BLaER1 treated with 17β-estradiol and CSF1 and Interleukin-3, amounts not matched to agents 10 nM and 100 nM (cell line): ENCODE results near the gene IFNB1.

Source experiments
- H3K27ac ChIP-seq, 11 experiments: shearing (Covaris generic); formaldehyde crosslinking; 2 replicates each; pipeline ENCODE4 v1.8.1; 2022
- H3K27me3 ChIP-seq, 11 experiments: shearing (Covaris generic); formaldehyde crosslinking; 2 replicates each; pipeline ENCODE4 v1.8.1; 2022
- H3K36me3 ChIP-seq, 11 experiments: shearing (Covaris generic); formaldehyde crosslinking; 2 replicates each; pipeline ENCODE4 v1.8.1; 2022
- H3K4me1 ChIP-seq, 10 experiments: shearing (Covaris generic); formaldehyde crosslinking; 2 replicates each; pipeline ENCODE4 v1.8.1; 2022
- H3K4me2 ChIP-seq, 11 experiments: shearing (Covaris generic); formaldehyde crosslinking; 2 replicates each; pipeline ENCODE4 v1.8.1; 2022
- H3K4me3 ChIP-seq, 10 experiments: shearing (Covaris generic); formaldehyde crosslinking; 2 replicates each; pipeline ENCODE4 v1.8.1; 2022
- H3K9ac ChIP-seq, 11 experiments: shearing (Covaris generic); formaldehyde crosslinking; 2 replicates each; pipeline ENCODE4 v1.8.1; 2022
- H3K9me3 ChIP-seq, 11 experiments: shearing (Covaris generic); formaldehyde crosslinking; replicated peaks in 1 of 11; 2 replicates each; pipeline ENCODE4 v1.8.1; 2022
- H4K20me1 ChIP-seq, 11 experiments: shearing (Covaris generic); formaldehyde crosslinking; 2 replicates each; pipeline ENCODE4 v1.8.1; 2022
- Cebpa-rat ChIP-seq, 11 experiments: shearing (Covaris generic); IDR thresholded peaks; 2 replicates each; pipeline ENCODE4 v1.8.1; 2022

Gene IFNB1

DNA sequence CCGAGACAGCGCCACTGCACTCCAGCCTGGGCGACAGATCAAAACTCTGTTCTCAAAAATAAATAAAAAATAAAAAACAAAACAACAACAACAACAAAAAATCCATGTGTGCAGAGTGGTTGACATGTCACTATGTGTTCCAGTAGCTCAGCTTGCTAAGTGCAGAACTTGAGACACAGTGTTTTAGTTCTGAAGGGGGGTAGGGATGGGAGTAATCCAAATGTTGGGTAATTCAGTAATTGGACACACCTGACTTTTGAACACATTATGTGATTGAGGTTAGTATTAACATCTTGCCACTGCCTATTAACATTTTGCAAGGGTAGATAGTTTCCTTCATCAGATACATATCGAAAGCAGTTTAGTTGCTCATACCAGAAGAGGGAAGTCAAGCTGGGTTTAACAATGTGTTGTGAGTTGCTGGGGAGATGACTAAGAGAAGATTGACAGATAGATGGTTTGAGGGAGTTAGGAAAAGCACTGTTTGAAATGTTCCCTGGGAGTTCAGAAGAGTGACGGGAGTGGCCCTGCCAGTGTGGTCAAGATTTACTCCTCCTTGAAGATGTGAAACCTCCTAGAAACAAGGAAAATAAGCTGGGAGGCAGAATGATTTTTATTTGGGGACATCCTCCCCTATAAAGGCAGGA lies 47.2 kb downstream of the IFNB1 start:
- Histone ChIP-seq H3K27me3 (peaks cover 0 to 9% (median 0%) of the 10 kb centered on the region in 11 experiments; a peak in 3 of 22 replicates), H3K9me3 (peaks cover 0 to 12% (median 0%) of the 10 kb centered on the region in 11 experiments; a peak in 4 of 22 replicates), H3K4me3 (peak overlapping the region; percentile 52 to 76 (median 64); a peak in 17 of 20 replicates), H3K27ac (peak overlapping the region in 8 of 11 experiments; percentile 57 to 86 (median 68); a peak in 15 of 22 replicates), H4K20me1 (no peaks in the 10 kb centered on the region), H3K4me2 (peak overlapping the region; percentile 64 to 93 (median 85)), H3K9ac (peak overlapping the region in 8 of 11 experiments; percentile 66 to 84 (median 72); a peak in 16 of 22 replicates), H3K4me1 (peaks cover 15 to 65% (median 20%) of the 10 kb centered on the region in 10 experiments; a peak in 19 of 20 replicates), H3K36me3 (peaks cover 0 to 11% (median 5%) of the 10 kb centered on the region in 11 experiments; a peak in 9 of 22 replicates)
- no peak for TF ChIP-seq Cebpa-rat (IDR thresholded peaks at IDR 0.05)

DNA sequence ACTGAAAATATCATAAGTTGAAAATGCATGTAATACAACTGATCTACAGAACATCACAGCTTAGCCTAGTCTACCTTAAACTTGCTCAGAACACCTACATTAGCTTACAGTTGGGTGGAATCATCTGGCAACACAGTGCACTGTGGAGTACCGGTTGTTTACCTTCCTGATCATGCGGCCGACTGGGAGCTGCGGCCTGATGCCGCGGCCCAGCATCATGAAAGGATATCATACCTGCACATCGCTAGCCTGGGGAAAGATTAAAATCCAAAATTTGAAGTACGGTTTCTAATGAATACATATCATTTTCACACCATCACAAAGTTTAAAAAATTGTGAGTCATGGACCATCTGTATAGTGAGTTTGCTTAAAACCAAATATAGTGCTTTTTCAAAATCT lies 48.1 kb downstream of the IFNB1 start:
- TF ChIP-seq Cebpa-rat (IDR thresholded peaks at IDR 0.05): no peak
- no peak overlapping the region for H3K4me3 ChIP-seq
- H3K9me3 ChIP-seq: peaks cover 0 to 12% (median 0%) of the 10 kb centered on the region in 11 experiments; a peak in 4 of 22 replicates
- H3K4me1 ChIP-seq: peaks cover 16 to 68% (median 22%) of the 10 kb centered on the region in 10 experiments; a peak in 19 of 20 replicates
- H3K4me2 ChIP-seq: peak overlapping the region in 4 of 11 experiments; percentile 30 to 92 (median 86); a peak in 6 of 22 replicates
- H3K27ac ChIP-seq: peak overlapping the region in 1 of 11 experiments; percentile 86; a peak in 1 of 22 replicates
- H4K20me1 ChIP-seq: no peaks in the 10 kb centered on the region
- H3K36me3 ChIP-seq: peaks cover 0 to 12% (median 5%) of the 10 kb centered on the region in 11 experiments; a peak in 9 of 22 replicates
- peaks cover 0 to 9% (median 0%) of the 10 kb centered on the region in 11 experiments; a peak in 3 of 22 replicates for H3K27me3 ChIP-seq
- no peak overlapping the region for H3K9ac ChIP-seq

DNA sequence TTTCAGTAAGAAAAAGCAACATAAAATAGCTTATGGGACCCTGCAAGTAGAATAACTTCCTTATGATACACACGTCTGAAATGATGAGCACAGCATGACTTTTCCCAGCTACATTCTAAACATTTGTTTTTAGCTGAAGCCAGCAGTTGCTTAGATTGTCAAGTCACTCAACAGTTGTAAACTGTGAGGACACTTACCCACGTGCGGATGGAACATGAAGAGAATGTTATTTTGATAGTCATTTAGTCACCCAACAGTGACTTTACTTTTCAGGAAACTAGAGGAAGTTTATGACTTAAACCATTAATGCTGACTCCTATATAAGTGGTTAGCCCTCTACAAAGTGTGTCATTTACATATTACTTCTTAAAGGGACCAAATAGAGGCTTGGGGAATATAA lies 49.3 kb downstream of the IFNB1 start:
- Histone ChIP-seq H3K4me3 (no peak overlapping the region), H3K27me3 (peaks cover 0 to 9% (median 0%) of the 10 kb centered on the region in 11 experiments; a peak in 3 of 22 replicates), H4K20me1 (no peaks in the 10 kb centered on the region), H3K36me3 (peaks cover 0 to 12% (median 5%) of the 10 kb centered on the region in 11 experiments; a peak in 9 of 22 replicates), H3K9me3 (peaks cover 0 to 14% (median 3%) of the 10 kb centered on the region in 11 experiments; a peak in 12 of 22 replicates), H3K9ac (peak overlapping the region in 1 of 11 experiments; percentile 50; a peak in 2 of 22 replicates), H3K27ac (peak overlapping the region in 3 of 11 experiments; percentile 62 to 86 (median 69); a peak in 8 of 22 replicates), H3K4me2 (peak overlapping the region in 4 of 11 experiments; percentile 70 to 92 (median 86); a peak in 7 of 22 replicates), H3K4me1 (peaks cover 27 to 80% (median 34%) of the 10 kb centered on the region in 10 experiments)
- no peak for TF ChIP-seq Cebpa-rat (IDR thresholded peaks at IDR 0.05)

DNA sequence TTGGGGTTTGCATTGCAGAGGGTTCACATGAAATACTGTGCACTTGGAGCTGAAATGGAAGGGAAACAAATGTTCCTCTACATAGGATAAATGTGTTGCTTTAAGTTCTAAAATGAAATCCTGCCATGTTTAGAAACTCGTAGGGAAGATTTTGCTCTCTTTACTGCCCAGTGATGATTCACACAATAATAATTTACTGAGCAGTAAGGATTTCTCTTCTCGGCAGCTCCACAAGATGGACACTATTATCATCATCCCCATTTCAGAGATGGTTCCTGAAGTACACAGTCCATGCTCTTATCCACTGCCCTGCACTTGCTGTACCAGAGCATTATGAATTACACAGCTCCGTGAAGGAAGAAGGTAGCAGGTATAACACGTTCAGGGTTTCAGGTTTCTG lies 50.4 kb downstream of the IFNB1 start:
- TF ChIP-seq Cebpa-rat (IDR thresholded peaks at IDR 0.05): no peak
- H3K27me3 ChIP-seq: peaks cover 0 to 9% (median 0%) of the 10 kb centered on the region in 11 experiments; a peak in 3 of 22 replicates
- no peaks in the 10 kb centered on the region for H4K20me1 ChIP-seq
- no peak overlapping the region for H3K4me3 ChIP-seq
- peaks cover under 1 to 17% (median 8%) of the 10 kb centered on the region in 11 experiments; a peak in 14 of 22 replicates for H3K9me3 ChIP-seq
- peak overlapping the region in 2 of 11 experiments; percentile 62 to 86; a peak in 2 of 22 replicates for H3K27ac ChIP-seq
- peaks cover 0 to 12% (median 5%) of the 10 kb centered on the region in 11 experiments; a peak in 9 of 22 replicates for H3K36me3 ChIP-seq
- peaks cover 27 to 82% (median 35%) of the 10 kb centered on the region in 10 experiments for H3K4me1 ChIP-seq
- H3K4me2 ChIP-seq: peak overlapping the region in 3 of 11 experiments; percentile 70 to 92 (median 71); a peak in 6 of 22 replicates
- H3K9ac ChIP-seq: no peak overlapping the region
